ENCODE results near the gene MEI1. TPM values are rescaled to one million over a fixed set of nuclear protein-coding genes. Genes with fewer than 3 reads are reported as not detected.

The MEI1 gene
- total RNA-seq, 1 experiment from 2014 or later, result 0.20 TPM

- no peaks in the 10 kb centered on the region for H3K9me3 Mint-ChIP-seq
- TF ChIP-seq, protein P1, sequence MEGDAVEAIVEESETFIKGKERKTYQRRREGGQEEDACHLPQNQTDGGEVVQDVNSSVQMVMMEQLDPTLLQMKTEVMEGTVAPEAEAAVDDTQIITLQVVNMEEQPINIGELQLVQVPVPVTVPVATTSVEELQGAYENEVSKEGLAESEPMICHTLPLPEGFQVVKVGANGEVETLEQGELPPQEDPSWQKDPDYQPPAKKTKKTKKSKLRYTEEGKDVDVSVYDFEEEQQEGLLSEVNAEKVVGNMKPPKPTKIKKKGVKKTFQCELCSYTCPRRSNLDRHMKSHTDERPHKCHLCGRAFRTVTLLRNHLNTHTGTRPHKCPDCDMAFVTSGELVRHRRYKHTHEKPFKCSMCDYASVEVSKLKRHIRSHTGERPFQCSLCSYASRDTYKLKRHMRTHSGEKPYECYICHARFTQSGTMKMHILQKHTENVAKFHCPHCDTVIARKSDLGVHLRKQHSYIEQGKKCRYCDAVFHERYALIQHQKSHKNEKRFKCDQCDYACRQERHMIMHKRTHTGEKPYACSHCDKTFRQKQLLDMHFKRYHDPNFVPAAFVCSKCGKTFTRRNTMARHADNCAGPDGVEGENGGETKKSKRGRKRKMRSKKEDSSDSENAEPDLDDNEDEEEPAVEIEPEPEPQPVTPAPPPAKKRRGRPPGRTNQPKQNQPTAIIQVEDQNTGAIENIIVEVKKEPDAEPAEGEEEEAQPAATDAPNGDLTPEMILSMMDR (conservative IDR thresholded peaks at IDR 0.05), result no peak
- no peak overlapping the region for H3K14ac ChIP-seq (ENCODE audit: insufficient read depth, low read length)
- H3K4me3 Mint-ChIP-seq, result no peak overlapping the region
- H3K4ac ChIP-seq (ENCODE audit: low read depth, low read length), result no peak overlapping the region
- no peak overlapping the region for H2BK12ac ChIP-seq (ENCODE audit: insufficient read length, low read depth, low read length)
- H3K9ac ChIP-seq (ENCODE audit: extremely low read depth, insufficient read length, low read length), result no peak overlapping the region
- no peak for DNase-seq
- H2AK5ac ChIP-seq (ENCODE audit: insufficient read length, low read length), result no peak overlapping the region
- H3T11ph ChIP-seq (ENCODE audit: low read length), result no peak overlapping the region
- WGBS (ENCODE audit: extremely low coverage, insufficient read length, low lambda C conversion rate), result no CpG with 5 or more reads among the region's 9 CpGs
- no peak overlapping the region for H2BK120ac ChIP-seq (ENCODE audit: low read depth, low read length, poor library complexity, severe bottlenecking)
- no peak overlapping the region for H3K27ac ChIP-seq (ENCODE audit: insufficient read length, low read depth, low read length)
- H3K9me3 ChIP-seq (ENCODE audit: control insufficient read depth, low read depth, low read length), result no peaks in the 10 kb centered on the region
- H3K36me3 Mint-ChIP-seq (ENCODE audit: insufficient read depth in 1 of 3, low read depth in 3 of 3), result peaks cover 8 to 57% (median 39%) of the 10 kb centered on the region in 3 experiments
- no peak overlapping the region for H2BK5ac ChIP-seq (ENCODE audit: insufficient read length, low read length)
- no peak overlapping the region for H2BK15ac ChIP-seq (ENCODE audit: low read depth, low read length)
- no peak overlapping the region for H3K4me2 ChIP-seq (ENCODE audit: insufficient read depth, insufficient read length, low read length)
- H3K27me3 ChIP-seq (ENCODE audit: insufficient read depth, low read length), result no peaks in the 10 kb centered on the region
- no peaks in the 10 kb centered on the region for H3K79me2 ChIP-seq (ENCODE audit: insufficient read depth, low read length)
- H3K4me1 Mint-ChIP-seq, result no peaks in the 10 kb centered on the region
- no peaks in the 10 kb centered on the region for H3K4me1 ChIP-seq (ENCODE audit: insufficient read depth, low read length)
- H4K91ac ChIP-seq (ENCODE audit: insufficient read length, low read depth, low read length), result no peak overlapping the region
- H4K5ac ChIP-seq (ENCODE audit: insufficient read length, low read depth, low read length), result no peak overlapping the region
- no peak overlapping the region for H4K8ac ChIP-seq (replicated peaks; ENCODE audit: insufficient read length, low read depth, low read length)
- no peak overlapping the region for H3K18ac ChIP-seq (ENCODE audit: insufficient read length, low read depth, low read length)
- no peaks in the 10 kb centered on the region for H3K27me3 Mint-ChIP-seq (ENCODE audit: low read depth)
- H2BK20ac ChIP-seq (ENCODE audit: low read depth, low read length, poor library complexity, severe bottlenecking), result no peak overlapping the region
- no peak overlapping the region for H3K56ac ChIP-seq (ENCODE audit: insufficient read length, low read depth, low read length)
- H3K23me2 ChIP-seq (ENCODE audit: insufficient read length, low read depth, low read length, poor library complexity, severe bottlenecking), result no peaks in the 10 kb centered on the region
- no peak overlapping the region for H3K27ac Mint-ChIP-seq
- no peaks in the 10 kb centered on the region for H4K20me1 ChIP-seq (ENCODE audit: control insufficient read depth, insufficient read depth, insufficient read length)
- H2AFZ ChIP-seq (ENCODE audit: low read length), result no peak overlapping the region
- H3K23ac ChIP-seq (ENCODE audit: insufficient read length, low read depth, low read length), result no peak overlapping the region
- H3K79me1 ChIP-seq (ENCODE audit: insufficient read depth, low read depth, low read length, poor library complexity, severe bottlenecking), result no peaks in the 10 kb centered on the region
These were observed 114.6 kb downstream of the MEI1 start for GRCh38 chr22:41813726-41814410.

Data from H9 (cell line).